HG03045 (cell line): ENCODE measurements around the gene CAMTA2.

Experiments
- ATAC-seq: cut with Tn5 transposase; IDR thresholded peaks from one replicate; pipeline ENCODE4 v1.9.1; 2021; ENCODE audit warnings: mild to moderate bottlenecking, moderate library complexity; ENCODE audit not compliant: unreplicated experiment

Gene CAMTA2

DNA sequence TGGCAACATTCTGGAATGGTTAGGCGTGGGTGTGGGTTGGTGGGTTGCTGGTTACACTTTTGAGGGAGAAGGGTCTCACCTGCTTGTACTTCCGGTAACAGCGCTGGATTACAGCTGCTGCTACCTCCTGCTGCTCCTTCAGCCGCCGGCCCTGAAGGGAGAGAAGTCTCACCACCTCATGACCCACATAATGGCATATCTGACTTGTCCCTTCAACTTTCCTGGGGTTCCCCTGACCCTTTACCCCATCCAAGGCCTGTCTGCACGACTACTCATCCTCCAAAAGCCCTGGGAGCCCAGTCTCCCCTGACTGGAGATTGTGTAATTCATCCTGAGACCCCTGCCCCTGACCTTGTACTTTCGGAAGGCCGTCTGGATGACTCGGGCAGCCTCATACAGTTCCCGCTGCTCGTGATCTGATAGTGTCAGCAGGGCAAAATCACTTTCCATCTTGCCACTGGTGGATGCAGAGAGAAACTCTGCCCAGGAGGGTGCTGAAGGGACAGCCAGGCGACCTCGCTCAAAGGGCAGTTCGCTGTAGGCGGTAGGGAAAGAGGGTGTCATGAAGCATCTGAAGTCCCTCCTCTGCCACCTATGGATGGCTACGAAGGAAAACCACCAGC is 17.8 kb downstream of the CAMTA2 start:
- no peak for ATAC-seq

DNA sequence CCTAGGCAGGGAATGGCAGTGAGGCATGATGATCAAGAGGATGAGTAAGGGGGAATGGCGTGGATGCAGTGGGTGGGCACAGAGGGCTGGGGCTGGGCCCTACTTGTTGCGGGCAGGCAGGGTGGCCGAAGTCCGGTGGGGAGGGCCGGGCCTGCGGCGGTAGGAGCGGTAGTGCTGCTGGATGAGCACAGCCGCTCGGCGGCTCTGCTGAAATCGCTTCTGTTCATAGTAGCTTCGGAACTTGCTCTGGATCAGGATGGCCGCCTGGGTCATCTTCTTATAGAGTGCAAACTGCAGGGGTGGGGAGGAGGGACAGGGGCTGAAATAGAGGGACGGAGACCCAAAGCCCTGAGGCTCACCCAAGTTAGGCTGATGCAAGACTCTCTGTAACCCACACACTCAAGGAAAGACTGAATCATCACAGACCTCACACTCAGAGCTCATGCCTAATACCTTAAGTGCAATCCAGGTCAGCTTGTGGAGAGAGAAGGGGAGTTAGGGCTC is 18.4 kb downstream of the CAMTA2 start:
- no peak for ATAC-seq

DNA sequence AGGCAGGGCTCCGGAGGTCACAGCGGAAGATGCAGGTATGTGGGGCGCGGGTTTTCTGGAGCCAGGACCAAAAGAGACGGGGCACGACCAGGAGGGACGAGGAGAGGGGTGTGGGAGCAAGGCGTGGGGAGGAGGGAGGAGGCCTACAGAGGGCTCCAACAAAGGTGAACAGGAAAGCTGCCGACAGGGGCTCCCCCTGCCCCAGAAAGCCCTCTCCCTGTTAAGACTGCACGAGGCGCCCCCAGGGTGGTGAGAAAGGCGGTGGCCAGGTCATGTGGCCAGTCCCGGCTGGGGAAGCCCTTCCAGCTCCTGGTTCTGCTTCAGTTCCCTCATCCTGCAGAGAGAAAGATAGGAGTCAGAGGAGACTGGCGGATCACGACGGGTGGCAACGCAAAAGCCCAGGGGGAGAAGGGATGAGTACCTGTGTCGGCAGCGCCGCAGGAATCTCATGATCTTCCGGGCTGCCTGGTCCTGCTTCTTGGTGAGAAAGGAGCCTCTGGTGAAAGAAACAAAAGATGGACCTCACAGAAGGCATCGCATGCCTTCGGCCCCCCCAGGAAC is 18.9 kb downstream of the CAMTA2 start:
- ATAC-seq = no peak

DNA sequence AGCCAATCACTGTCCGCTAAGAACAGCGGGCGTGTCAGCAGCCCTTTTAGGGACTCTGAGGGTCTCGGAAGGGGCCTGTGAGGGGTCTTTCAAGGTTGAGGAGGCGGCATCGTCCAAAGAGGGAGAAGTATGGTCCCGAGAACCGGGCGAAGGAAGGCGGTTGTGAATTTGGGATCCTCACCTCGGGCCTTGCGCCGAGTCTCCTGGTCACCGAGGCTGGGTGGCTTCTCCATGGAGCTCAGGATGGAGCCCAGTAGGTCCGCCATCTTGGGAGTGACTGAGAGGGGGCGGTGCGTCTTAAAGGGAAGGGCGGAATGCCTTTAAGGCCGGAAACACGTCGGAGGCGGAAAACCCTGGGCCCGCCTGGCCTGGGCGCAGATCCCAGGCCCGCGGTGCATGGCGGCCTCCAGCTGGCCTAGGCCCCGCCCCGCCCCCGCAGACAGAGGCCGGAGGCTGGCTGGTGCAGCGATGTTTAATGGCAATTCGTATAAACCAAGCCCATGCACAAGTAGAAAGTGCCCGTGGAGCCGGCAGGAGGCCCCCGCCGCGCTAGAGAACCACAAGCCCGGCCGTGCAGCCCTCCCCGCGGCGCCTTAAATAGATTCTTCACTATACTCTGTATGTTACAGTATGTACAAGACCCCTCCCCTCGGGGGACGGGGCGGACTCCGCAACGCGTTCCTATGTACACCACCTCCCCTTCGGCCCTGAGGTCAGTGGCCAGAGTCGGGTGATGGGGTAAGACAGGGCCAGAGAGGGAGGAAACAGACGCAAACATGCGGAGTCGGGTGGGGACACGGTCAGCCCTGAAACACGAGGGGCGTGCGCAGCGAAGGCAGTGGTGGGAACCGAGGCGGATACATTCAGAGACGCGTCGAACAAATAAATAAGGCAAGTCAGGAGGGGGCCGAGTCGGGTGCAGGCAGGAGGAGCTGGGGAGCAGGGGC is 19.7 kb downstream of the CAMTA2 start, which contains the start of gene SPAG7:
Gene SPAG7, minus strand, starts transcription at position 279 of the 947 bp plus-strand sequence. Its CDS starts 13 bp downstream, at position 266.
- ATAC-seq = peak; percentile 65

DNA sequence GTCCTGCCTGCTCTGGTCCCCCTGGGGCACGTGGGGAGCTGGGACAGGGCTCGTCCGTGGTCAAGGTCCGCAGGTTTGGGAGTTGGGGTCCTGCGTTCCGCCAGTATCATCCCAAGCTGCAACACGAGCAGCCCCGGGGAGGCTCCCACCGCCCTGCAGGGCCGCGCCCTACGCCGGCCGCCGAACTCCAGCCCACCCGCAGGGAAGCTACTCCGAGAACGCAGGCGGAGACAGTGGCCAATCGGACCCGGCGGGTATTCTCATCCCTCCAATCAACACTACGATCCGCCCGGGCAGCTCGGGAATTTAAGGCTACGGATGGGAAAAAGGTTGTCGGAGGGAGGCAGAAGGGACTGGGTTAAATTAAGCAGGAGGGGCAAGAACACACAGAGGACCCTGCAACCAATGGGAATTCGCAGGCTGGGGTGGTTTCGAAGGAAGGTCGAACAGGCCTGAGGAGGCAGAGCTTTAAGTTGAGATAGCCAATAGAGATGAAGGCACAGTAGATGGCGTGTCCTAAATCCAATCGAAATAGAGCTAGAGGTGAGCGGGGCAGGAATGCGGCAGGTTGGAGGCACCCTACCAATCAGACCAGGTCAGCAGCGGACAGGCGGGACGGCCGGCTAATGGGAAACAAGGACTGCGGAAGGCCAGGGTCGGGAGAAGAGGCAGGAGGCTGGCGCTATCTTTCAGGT is 20.5 kb downstream of the CAMTA2 start:
- peak; percentile 81 for ATAC-seq

DNA sequence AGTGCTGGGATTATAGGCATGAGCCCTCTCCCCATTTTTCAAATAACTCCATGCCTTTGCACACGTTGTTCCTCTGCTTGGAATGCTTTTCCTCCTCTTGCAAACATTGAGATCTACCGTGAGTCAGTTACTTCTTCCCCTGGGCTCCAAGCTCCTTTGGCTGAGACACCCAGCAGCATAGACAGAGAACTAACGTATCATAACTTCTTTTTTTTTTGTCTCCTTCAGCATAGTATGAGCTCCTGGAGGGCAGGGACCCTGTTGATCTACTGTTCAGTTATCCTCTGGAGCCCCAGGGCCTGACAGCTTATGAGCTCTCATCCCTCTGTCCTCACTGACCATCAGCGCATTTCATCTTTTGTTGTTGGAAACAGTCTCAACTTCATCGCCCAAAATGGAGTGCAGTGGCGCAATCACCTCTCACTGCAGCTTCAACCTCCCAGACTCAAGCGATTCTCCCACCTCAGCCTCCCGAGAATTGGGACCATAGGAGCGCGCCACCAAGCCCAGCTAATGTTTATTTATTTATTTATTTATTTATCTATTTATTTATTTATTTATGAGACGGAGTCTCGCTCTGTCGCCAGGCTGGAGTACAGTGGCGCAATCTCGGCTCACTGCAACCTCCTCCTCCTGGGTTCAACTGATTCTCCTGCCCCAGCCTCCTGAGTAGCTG is 22.0 kb downstream of the CAMTA2 start:
- no peak for ATAC-seq

DNA sequence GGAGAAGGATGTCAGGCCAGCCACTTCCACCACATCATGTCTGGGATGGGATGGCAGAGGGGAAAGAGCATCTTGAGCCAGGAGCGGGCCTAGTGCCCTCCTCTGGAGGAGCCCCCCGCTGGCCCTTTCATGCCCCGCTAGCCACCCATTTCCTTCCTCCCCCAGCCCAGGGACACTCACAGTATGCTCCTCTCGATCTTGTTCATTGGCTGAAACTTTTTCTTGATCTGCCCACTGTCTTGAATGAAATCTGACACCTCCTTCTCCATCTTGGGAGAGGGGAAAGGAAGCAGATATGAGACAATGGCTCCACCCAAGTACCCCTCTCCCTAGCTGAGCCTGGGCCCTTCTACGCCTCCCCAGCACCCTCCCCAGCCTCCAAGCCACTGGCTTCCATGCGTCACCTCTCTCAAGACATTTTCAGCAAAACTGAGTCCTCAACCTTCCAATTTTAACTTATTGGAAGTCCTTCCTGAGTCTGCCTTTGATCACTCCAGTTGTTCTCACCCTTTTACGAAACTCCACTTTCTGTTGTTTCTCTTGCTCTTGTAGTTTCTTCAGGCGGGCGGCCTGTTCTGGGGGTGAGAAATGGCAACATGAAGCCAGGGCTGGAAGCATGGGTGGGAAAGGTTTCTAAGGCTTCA is 27.1 kb downstream of the CAMTA2 start:
- ATAC-seq = no peak

DNA sequence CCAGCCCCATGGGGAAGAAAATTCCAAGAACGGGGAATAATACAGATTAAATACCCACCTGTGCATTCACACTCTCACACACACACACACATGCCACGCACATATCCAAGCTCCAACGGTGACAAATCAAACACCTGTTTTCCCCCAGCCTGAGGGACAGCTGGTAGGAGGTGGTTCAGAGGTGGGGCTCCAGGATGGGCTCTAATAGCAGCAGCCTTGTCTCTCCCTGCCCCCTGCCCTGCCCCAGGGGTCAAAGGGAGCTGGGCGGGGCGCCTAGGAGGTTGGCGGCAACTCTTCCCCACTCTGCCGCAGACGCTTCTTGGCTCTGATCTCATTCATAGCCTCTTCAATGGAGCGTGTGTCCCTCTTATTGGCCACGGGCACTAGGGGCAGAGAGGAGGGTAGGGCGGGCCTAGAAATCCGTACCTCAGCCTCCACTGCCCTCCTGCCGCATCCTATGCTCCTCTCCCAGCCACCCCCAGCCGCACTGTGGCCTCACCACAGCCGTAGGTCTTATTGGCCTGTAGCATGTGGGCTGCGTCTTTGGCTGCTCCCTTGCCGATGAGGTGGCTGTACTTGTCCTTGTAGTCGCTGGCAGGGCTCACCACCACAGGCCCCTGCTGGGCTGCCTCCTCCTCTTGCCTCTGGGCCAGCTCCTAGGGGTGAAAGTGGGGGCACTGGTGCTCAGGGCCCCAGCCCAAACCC is 28.1 kb downstream of the CAMTA2 start:
- no peak for ATAC-seq

DNA sequence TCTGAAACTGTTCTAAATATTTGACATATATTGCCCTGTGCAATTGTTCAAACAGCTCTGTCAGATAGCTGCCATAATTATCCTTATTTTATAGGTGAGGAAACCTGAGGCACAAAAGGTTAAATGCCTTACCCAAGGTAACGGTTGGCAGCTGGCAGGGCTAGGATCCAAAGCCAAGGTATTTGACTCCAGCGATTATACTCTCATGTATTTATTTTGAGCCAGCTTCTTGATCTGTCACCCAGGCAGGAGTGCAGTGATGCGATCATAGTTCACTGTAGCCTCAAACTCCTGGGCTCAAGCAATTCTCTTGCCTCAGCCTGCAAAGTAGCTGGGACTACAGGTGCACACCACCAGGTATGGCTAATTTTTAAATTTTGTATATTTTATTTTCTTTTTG is 29.4 kb downstream of the CAMTA2 start:
- ATAC-seq = no peak

DNA sequence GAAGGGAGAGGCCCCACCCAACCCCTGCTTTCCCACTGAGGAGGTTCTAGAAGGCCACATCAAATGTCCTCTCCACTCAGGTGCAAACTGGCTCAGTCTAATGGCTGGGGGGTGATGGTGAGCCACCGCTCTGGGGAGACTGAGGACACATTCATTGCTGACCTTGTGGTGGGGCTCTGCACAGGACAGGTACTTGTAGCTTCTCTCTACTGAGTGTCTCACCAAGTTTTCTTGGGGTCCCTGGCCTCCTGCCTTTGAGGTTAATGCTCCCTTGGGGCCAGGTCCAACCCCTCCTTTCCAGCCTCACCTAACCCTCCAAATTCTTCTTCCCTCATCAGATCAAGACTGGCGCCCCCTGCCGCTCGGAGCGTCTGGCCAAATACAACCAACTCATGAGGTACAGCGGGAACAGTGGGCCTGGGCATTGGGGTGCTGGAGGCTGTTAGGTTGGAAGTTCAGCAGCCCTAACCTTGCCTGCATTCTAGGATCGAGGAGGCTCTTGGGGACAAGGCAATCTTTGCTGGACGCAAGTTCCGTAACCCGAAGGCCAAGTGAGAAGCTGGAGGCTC is 30.9 kb downstream of the CAMTA2 start:
- no peak for ATAC-seq

DNA sequence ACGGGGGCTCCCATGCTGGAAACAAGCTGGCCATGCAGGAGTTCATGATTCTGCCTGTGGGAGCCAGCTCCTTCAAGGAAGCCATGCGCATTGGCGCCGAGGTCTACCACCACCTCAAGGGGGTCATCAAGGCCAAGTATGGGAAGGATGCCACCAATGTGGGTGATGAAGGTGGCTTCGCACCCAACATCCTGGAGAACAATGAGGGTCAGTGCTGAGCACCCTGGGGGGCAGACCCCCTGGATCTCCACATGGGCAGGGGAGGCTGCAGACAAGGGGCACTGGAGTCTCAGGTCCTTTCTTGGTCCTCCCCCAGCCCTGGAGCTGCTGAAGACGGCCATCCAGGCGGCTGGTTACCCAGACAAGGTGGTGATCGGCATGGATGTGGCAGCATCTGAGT is 32.4 kb downstream of the CAMTA2 start:
- ATAC-seq = no peak

DNA sequence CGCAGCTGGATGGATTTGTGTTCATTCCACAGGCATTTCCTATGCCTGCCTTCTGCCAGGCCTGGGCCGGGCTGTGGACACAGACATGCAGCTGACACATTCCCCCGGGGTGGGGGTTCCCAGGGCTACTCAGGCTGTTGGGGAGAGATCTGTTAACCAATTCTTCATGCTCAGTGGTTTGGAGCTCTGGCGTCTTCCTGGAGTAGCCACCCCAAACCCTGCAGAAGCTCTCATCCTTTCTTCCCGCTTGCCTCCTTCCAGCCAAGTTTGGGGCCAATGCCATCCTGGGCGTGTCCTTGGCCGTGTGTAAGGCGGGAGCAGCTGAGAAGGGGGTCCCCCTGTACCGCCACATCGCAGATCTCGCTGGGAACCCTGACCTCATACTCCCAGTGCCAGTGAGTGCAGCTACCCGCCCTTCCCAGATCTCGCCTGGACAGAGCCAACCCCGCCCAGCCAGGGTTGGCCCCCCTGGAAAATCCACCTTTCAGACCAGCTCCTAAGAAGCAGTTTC is 34.0 kb downstream of the CAMTA2 start:
- no peak for ATAC-seq

DNA sequence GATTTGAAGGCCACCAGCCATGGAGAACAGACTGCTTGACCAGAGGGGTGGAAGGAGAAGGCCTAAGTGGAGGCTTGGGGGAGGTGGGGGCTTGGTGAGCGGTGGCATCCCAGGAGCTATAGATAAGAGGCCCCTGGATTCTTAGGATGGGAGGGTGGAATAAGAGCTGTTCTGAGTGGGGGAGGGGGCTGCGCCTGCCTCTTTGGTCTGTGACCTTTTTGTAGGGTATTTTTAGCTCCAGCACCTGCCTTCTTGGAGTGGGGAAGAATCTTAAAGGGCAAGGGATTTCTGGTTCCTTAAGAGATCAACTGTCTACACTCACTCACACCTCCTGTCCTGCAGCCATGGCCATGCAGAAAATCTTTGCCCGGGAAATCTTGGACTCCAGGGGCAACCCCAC is 36.0 kb downstream of the CAMTA2 start:
- no peak for ATAC-seq

DNA sequence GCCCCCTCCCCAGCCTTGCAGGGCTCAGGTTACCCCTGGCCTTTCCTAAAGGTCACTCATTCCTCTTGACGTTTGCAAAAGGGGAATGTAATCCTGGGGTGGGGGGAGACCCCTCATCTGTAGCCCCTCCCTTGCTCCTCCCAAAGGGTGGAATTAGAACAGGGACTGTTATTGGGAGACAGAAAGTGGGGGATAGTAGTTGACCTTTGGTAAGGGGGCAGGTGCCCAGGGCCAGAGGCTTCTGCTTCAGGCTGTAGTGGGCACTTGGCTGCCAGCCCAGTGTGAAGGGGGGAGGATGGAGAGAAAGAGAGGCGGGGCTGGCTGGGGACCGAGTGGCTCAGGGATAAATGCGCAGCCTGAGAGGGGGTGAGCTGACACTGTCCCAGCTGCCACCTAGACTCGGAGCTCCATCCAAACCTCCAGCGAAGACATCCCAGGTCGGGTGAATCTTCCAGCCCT is 36.7 kb downstream of the CAMTA2 start, which contains the start of gene ENO3:
Gene ENO3, plus strand, starts transcription at position 374 of the 459 bp plus-strand sequence. CDS start 711 bp downstream, outside the sequence.
- no peak for ATAC-seq

DNA sequence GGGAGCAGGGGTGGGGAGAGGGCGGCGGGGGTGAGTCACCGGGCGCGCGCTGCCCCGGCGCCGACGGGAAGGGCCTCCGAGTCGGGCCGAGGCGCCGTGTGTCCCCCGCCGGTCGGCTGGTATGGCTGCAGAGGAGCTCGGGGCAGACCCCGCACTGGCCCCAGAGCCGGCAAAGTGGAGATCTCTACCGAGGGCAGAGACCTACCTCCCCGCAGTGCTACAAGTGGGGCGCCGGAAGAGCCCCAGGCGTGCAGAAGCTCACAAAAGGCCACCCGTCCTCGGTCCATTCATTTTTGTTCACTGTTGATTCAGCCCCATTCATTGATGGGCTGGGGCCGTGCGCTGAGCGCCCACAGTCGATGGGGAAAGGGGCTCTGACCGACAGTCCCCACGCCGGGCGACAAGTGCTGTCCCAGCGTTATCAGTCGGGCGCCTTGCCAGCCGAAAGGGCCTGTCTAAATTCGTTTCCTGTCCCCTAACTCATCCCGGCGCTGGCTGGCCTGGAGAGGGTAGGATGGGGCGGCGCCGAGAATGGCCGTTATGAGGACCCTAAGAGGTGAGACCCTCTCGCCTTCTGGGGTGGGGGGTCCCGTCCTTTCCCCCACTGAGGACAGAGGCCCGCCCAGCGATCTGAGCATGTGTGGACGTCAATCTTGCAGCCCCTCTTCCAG is 37.3 kb downstream of the CAMTA2 start:
- ATAC-seq = peak; percentile 5

DNA sequence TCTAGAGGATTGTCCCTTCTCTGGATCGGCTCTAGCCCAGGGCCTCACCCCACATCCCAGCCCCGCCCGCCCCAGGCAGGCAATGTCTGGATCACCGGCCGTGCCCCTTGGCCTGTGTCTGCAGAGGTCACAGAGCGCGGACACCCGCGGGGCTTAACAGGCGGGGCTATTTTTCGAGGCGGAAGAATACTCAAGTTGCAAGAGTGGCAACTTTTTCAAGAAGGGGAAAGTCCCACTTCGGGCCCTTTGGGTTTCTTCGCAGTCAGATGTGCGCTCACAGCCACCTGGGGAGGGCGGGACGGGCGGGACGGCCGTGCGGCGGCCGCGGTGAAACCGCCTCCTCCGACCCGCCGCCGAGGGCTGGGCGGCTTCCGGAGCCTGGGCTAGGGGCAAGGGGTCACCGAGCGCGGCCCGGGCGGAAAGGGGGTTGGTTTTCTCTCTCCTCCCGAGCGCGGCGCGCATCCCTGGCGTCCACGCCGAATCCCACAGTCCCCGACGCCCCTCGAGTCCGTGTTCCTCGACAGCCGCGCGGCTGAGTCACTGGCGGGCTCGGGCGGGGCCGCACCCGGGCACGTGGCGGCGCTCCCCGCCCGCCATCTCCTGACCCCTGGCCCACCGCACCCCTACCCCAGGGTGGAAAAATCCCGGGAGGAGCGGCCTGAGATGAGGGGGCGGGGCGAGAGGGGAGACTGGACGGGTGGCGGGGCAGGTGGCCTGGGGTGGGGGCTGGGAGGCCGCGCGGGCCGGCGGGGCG is 38.0 kb downstream of the CAMTA2 start:
- ATAC-seq = peak; percentile 32

DNA sequence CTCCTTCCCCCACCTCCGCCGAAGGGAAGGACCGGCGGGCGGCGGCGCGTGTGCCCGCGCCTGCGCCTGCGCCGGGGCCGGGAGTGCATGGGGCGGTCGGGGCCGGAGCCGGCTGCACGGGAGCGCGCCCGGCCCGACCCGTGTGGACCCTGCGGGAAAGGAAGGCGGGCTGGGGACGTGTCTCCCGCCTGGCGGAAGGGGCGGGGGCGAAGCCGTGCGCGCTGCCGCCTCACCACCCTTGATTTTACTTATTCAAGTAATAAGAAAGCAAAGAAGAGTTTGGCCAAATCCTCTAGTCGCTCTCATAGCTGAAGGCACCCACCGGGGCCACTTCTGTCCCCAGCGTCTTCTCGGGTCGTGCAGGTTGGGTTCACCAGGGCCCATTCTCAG is 38.5 kb downstream of the CAMTA2 start:
- peak; percentile 35 for ATAC-seq
